Gastroesophageal sphincter (tissue), 4 donors: ENCODE data around the gene OR2C1. TPM values are rescaled to one million over a fixed set of nuclear protein-coding genes. Genes with fewer than 3 reads are reported as not detected.

ENCODE experiments used
- ATAC-seq: fragments of 150-250 bp; one replicate; pipeline ENCODE4 v1.9.1; 2016; ENCODE audit warnings: mild to moderate bottlenecking, moderate library complexity
- H3K27ac ChIP-seq, 4 donors: fragments of 200-600 bp; sonication (generic) in 3 of 4; 1 replicate in 3 of 4; 2 replicates in 1 of 4; pipeline ENCODE4 v1.5.1; 2016 to 2019
- H3K27me3 ChIP-seq: fragments of 200-600 bp; sonication (generic); one replicate; pipeline ENCODE4 v1.5.1; 2019
- H3K36me3 ChIP-seq, 2 donors: fragments of 200-600 bp; sonication (generic); one replicate each; pipeline ENCODE4 v1.5.1; 2019; ENCODE audit warnings: control low read depth in 1 of 2
- H3K4me1 ChIP-seq, 3 donors: fragments of 200-600 bp; sonication (generic); 1 replicate in 2 of 3; 2 replicates in 1 of 3; pipeline ENCODE4 v1.5.1; 2016 to 2019; ENCODE audit warnings: control low read depth in 2 of 3
- H3K4me3 ChIP-seq, 2 donors: fragments of 200-600 bp; sonication (generic); one replicate each; pipeline ENCODE4 v1.5.1; 2019; ENCODE audit warnings: mild to moderate bottlenecking in 1 of 2, moderate library complexity in 1 of 2
- H3K9me3 ChIP-seq, 3 donors: fragments of 200-600 bp; sonication (generic); one replicate each; pipeline ENCODE4 v1.5.1; 2017 to 2019; ENCODE audit warnings: control low read depth in 2 of 3
- EP300 ChIP-seq: sonication (generic); formaldehyde crosslinking; IDR thresholded peaks from one replicate; pipeline ENCODE4 v1.6.1; 2017; ENCODE audit warnings: antibody characterized with exemption, mild to moderate bottlenecking
- POLR2A ChIP-seq, 2 donors: fragments of 450-650 bp; IDR thresholded peaks; one replicate each; pipeline ENCODE4 v1.6.1; 2017; ENCODE audit warnings: antibody characterized with exemption in 2 of 2, mild to moderate bottlenecking in 2 of 2, moderate library complexity in 1 of 2
- POLR2AphosphoS5 ChIP-seq: sonication (generic); formaldehyde crosslinking; IDR thresholded peaks from one replicate; pipeline ENCODE4 v1.6.1; 2017; ENCODE audit warnings: antibody characterized with exemption
- WGBS, 2 donors: methylation state at CpG; one replicate each; pipeline ENCODE4 v1.1.5; 2018; ENCODE audit warnings: low coverage in 1 of 2; 5-methylcytosine and 5-hydroxymethylcytosine counted together
- total RNA-seq, 4 donors: library from RNA; depleted of rRNA; stranded (reverse); fragments of >200 nt; gene quantifications; one replicate each; pipeline ENCODE4 v1.1.0, GENCODE V29; 2016
- TF ChIP-seq, protein P1 (sequence below), 4 experiments: fragments of 200-600 bp in 2 of 4; fragments of 450-650 bp in 2 of 4; sonication (generic) in 1 of 4; IDR thresholded peaks; one replicate each; pipeline ENCODE4 v1.5.1; 2017 to 2019; ENCODE audit warnings: antibody characterized with exemption in 4 of 4, mild to moderate bottlenecking in 2 of 4, moderate library complexity in 2 of 4

OR2C1 gene
- total RNA-seq, 4 donors from 2014 or later = 0.31 TPM; not detected in 3

GRCh38 chr16:3363793-3364192, 8.1 kb downstream of the OR2C1 start:
- H3K4me3 ChIP-seq = no peak overlapping the region
- H3K27me3 ChIP-seq = peaks cover 21% of the 10 kb centered on the region
- no peaks in the 10 kb centered on the region for H3K4me1 ChIP-seq
- H3K36me3 ChIP-seq = no peaks in the 10 kb centered on the region
- WGBS, 2 donors = 85 to 91% methylated on average over 6 to 7 of the region's 7 CpGs
- no peak for ATAC-seq
- peaks cover 0 to 17% (median 0%) of the 10 kb centered on the region in 3 donors for H3K9me3 ChIP-seq
- no peak overlapping the region for H3K27ac ChIP-seq
- TF ChIP-seq POLR2A (IDR thresholded peaks at IDR 0.05) (no peak), POLR2AphosphoS5 (no peak), EP300 (no peak)
- TF ChIP-seq, protein P1, sequence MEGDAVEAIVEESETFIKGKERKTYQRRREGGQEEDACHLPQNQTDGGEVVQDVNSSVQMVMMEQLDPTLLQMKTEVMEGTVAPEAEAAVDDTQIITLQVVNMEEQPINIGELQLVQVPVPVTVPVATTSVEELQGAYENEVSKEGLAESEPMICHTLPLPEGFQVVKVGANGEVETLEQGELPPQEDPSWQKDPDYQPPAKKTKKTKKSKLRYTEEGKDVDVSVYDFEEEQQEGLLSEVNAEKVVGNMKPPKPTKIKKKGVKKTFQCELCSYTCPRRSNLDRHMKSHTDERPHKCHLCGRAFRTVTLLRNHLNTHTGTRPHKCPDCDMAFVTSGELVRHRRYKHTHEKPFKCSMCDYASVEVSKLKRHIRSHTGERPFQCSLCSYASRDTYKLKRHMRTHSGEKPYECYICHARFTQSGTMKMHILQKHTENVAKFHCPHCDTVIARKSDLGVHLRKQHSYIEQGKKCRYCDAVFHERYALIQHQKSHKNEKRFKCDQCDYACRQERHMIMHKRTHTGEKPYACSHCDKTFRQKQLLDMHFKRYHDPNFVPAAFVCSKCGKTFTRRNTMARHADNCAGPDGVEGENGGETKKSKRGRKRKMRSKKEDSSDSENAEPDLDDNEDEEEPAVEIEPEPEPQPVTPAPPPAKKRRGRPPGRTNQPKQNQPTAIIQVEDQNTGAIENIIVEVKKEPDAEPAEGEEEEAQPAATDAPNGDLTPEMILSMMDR (IDR thresholded peaks at IDR 0.05) = no peak

DNA sequence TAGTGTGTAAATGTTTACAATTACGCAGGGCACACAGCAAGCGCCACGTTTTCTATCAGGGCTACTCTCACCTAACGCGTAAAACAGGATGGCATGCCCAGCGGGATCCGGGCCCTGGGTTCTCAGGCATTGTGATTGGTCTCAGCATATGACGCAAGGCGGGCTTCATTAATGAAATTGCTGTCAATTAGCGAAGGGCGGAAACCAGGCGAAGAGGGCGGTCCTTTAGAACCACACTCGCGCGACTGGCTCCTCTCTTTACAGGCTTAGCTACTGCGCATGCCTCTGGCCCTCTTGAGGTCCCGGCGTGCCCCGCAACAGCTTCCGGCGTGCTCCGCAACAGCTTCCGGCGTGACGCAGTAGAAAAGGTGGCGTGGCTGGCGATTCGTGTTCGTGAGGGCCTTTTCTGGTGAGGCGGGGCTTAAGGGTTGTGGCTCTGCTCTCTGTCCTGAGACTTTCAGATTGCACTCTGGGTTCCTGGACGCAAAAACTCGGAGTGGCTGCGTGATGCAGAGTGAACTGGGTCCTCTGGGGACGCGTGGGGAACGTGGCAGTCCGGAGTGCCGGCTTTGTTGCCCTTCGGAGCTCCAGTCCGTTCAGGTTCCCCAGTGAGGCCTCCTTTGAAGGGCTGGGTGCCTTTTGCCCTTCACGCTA, 9.2 kb downstream of the OR2C1 start:
- H3K4me1 ChIP-seq = no peaks in the 10 kb centered on the region
- peak overlapping the region; percentile 76 to 84 (median 80) for H3K27ac ChIP-seq
- peak overlapping the region; percentile 47 to 56 for H3K4me3 ChIP-seq
- H3K9me3 ChIP-seq = peaks cover 0 to 17% (median 0%) of the 10 kb centered on the region in 3 donors
- TF ChIP-seq POLR2AphosphoS5 = peak; percentile 30
- TF ChIP-seq, protein P1 (IDR thresholded peaks at IDR 0.05) = no peak
- TF ChIP-seq EP300 = no peak
- TF ChIP-seq POLR2A (IDR thresholded peaks at IDR 0.05) = peak; percentile 14 to 18
- no peaks in the 10 kb centered on the region for H3K36me3 ChIP-seq
- peak; percentile 96 for ATAC-seq
- 10 to 20% methylated on average over 9 to 21 of the region's 42 CpGs for WGBS, 2 donors
- peaks cover 21% of the 10 kb centered on the region for H3K27me3 ChIP-seq

GRCh38 chr16:3369073-3369472, 13.4 kb downstream of the OR2C1 start:
- Histone ChIP-seq H3K27me3 (no peaks in the 10 kb centered on the region), H3K9me3 (peaks cover 0 to 13% (median 0%) of the 10 kb centered on the region in 3 donors), H3K27ac (no peak overlapping the region), H3K36me3 (no peaks in the 10 kb centered on the region), H3K4me1 (no peaks in the 10 kb centered on the region), H3K4me3 (no peak overlapping the region)
- ATAC-seq = no peak
- no peak for TF ChIP-seq EP300
- TF ChIP-seq POLR2A (IDR thresholded peaks at IDR 0.05) = no peak
- no peak for TF ChIP-seq POLR2AphosphoS5
- TF ChIP-seq, protein P1 (IDR thresholded peaks at IDR 0.05) = no peak
- 84 to 86% methylated on average over 11 of the region's 11 CpGs for WGBS, 2 donors

DNA sequence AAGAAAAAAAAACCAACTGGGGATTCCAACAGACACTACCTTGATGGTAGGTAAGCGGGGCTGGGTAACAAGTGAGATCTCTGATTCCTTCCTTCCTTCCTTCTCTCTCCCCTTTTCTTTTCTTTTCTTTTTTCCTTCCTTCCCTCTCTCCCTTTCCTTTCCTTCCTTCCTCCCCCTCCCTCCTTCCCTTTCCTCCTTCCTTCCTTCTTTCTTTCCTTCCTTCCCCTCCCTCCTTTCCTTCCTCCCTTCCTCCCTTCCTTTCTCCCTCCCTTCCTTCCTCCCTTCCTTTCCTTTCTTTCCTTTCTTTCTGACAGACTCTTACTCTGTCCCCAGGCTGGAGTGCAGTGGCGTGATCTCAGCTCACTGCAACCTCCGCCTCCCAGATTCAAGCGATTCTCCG, 20.0 kb downstream of the OR2C1 start:
- no peaks in the 10 kb centered on the region for H3K4me1 ChIP-seq
- peaks cover 0 to 36% of the 10 kb centered on the region in 2 donors for H3K36me3 ChIP-seq
- no peak overlapping the region for H3K27ac ChIP-seq
- 90 to 94% methylated on average over 2 to 5 of the region's 5 CpGs for WGBS, 2 donors
- no peaks in the 10 kb centered on the region for H3K27me3 ChIP-seq
- no peak for ATAC-seq
- no peak for TF ChIP-seq POLR2A (IDR thresholded peaks at IDR 0.05)
- no peak for TF ChIP-seq POLR2AphosphoS5
- no peak for TF ChIP-seq EP300
- TF ChIP-seq, protein P1 (IDR thresholded peaks at IDR 0.05) = no peak
- peaks cover 0 to 3% (median 0%) of the 10 kb centered on the region in 3 donors for H3K9me3 ChIP-seq
- no peak overlapping the region for H3K4me3 ChIP-seq

- Histone ChIP-seq H3K4me1 (no peaks in the 10 kb centered on the region), H3K27me3 (no peaks in the 10 kb centered on the region), H3K9me3 (peaks cover 0 to 10% (median 10%) of the 10 kb centered on the region in 3 donors), H3K4me3 (no peak overlapping the region), H3K27ac (no peak overlapping the region), H3K36me3 (peaks cover 0 to 58% of the 10 kb centered on the region in 2 donors)
- ATAC-seq = no peak
- TF ChIP-seq POLR2AphosphoS5 = no peak
These were observed 22.2 kb downstream of the OR2C1 start for GRCh38 chr16:3377917-3378316.
